Measurements from ENCODE around the gene EIF4A2. TPM values are rescaled to one million over a fixed set of nuclear protein-coding genes. Genes with fewer than 3 reads are reported as not detected.

EIF4A2 gene
- total and polyA plus RNA-seq, 9 of the 15 experiments (the other 6 are each of a cell fraction or from before 2014, with no cell fraction given): 307 to 754 (median 435) TPM

DNA sequence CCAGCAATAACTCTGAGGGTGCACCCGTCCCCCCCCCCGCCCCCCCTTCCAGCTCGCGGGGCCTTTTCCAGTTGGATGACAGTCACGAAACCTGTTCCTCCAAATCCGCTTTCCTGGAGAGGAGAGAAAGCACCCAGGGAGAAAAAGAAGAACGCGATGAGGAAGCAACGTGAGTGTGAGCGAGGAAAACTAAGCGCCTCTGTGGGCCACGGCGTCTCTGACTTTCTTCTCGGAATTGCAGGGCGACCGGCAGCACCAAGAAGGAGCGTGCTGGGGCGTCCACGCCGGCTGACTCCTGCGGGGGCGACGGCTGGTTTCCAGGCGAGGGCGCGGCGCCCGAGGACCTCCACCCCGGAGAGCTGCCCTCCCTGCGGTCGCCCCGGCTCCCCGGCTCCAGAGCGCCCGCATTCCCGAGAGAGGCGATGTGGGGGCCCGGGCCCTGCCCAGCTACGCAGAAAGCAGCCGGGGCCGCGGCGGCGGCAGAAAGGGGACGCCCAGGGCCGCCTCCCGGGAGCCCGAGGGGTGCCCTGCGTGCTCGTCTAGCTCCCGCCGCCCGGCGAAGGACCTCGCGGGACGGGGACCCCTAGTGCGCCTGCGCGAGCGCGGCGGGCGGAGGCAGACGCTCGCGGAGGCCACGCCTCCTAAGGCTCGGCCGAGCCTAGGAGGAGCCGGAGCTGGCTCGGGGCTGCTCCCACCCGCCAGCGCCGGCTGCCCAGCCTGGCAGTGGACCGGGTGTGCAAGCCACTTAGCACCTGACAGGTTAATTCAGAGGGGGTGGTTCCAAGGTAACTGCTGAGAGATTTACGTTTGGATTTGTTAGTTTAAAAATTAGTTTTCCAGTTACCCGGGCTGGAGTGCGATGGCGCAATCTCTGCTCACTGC, 43.8 kb downstream of the EIF4A2 start (continued):
- no peak for TF ChIP-seq STAG1 (CRISPR knock-in tag; IDR thresholded peaks at IDR 0.05; ENCODE audit: borderline replicate concordance)
- TF ChIP-seq ZNF668 (CRISPR knock-in tag; IDR thresholded peaks at IDR 0.05): no peak
- no peak for TF ChIP-seq ZBTB8A (IDR thresholded peaks at IDR 0.05; ENCODE audit: partially characterized antibody)
- TF ChIP-seq ZNF764 (CRISPR knock-in tag; IDR thresholded peaks at IDR 0.05; ENCODE audit: low read depth): no peak
- no peak for TF ChIP-seq ZNF217 (CRISPR knock-in tag; IDR thresholded peaks at IDR 0.05)
- peak; percentile 80 for TF ChIP-seq POLR2AphosphoS5 (IDR thresholded peaks at IDR 0.05; ENCODE audit: control insufficient read depth, insufficient read depth, low read depth, low read length)
- no peak for TF ChIP-seq ZNF76 (CRISPR knock-in tag; IDR thresholded peaks at IDR 0.05; ENCODE audit: borderline replicate concordance)
- peak; percentile 58 for TF ChIP-seq RBBP5 (IDR thresholded peaks at IDR 0.05; ENCODE audit: borderline replicate concordance, insufficient read depth, low read length, poor library complexity, severe bottlenecking)
- no peak for TF ChIP-seq ZNF830 (CRISPR knock-in tag; IDR thresholded peaks at IDR 0.05)
- TF ChIP-seq MCM5 (IDR thresholded peaks at IDR 0.05; ENCODE audit: low read depth): no peak
- TF ChIP-seq ZNF197 (CRISPR knock-in tag; IDR thresholded peaks at IDR 0.05; ENCODE audit: low read depth): no peak
- TF ChIP-seq MXI1 (IDR thresholded peaks at IDR 0.05; ENCODE audit: low read depth, low read length): no peak
- TF ChIP-seq, protein P1, sequence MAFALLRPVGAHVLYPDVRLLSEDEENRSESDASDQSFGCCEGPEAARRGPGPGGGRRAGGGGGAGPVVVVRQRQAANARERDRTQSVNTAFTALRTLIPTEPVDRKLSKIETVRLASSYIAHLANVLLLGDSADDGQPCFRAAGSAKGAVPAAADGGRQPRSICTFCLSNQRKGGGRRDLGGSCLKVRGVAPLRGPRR (CRISPR knock-in tag; IDR thresholded peaks at IDR 0.05): no peak
- no peak for TF ChIP-seq MBD2 (IDR thresholded peaks at IDR 0.05; ENCODE audit: borderline replicate concordance, low read depth)
- no peak for TF ChIP-seq KDM1A (IDR thresholded peaks at IDR 0.05)
- no peak; the same call in 1 of the 2 replicates for TF ChIP-seq ZFX (CRISPR knock-in tag; IDR thresholded peaks at IDR 0.05)
- TF ChIP-seq, protein P2, sequence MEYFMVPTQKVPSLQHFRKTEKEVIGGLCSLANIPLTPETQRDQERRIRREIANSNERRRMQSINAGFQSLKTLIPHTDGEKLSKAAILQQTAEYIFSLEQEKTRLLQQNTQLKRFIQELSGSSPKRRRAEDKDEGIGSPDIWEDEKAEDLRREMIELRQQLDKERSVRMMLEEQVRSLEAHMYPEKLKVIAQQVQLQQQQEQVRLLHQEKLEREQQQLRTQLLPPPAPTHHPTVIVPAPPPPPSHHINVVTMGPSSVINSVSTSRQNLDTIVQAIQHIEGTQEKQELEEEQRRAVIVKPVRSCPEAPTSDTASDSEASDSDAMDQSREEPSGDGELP (CRISPR knock-in tag; IDR thresholded peaks at IDR 0.05; ENCODE audit: borderline replicate concordance): no peak
- no peak for TF ChIP-seq MYBL2 (IDR thresholded peaks at IDR 0.05; ENCODE audit: low read depth)
- TF ChIP-seq MYBL2 (CRISPR knock-in tag; IDR thresholded peaks at IDR 0.05; ENCODE audit: borderline replicate concordance): no peak
- no peak for TF ChIP-seq U2AF2 (optimal IDR thresholded peaks at IDR 0.05; ENCODE audit: low read depth, low read length)
- TF ChIP-seq GABPB2 (CRISPR knock-in tag; conservative IDR thresholded peaks at IDR 0.05): no peak
- no peak for TF ChIP-seq BRCA1 (IDR thresholded peaks at IDR 0.05)
- TF ChIP-seq BRCA1 (CRISPR knock-in tag; IDR thresholded peaks at IDR 0.05): no peak
- no peak for TF ChIP-seq ZNF561 (CRISPR knock-in tag; conservative IDR thresholded peaks at IDR 0.05)
- TF ChIP-seq HLTF (IDR thresholded peaks at IDR 0.05): no peak
- peak; percentile 31 to 75; a peak in 3 of 4 replicates for TF ChIP-seq MAZ (CRISPR knock-in tag; conservative IDR thresholded peaks at IDR 0.05 in 1 of 2, IDR thresholded peaks at IDR 0.05 in 1 of 2)
- no peak for TF ChIP-seq ZNF75A (CRISPR knock-in tag; IDR thresholded peaks at IDR 0.05)
- TF ChIP-seq, protein P3, sequence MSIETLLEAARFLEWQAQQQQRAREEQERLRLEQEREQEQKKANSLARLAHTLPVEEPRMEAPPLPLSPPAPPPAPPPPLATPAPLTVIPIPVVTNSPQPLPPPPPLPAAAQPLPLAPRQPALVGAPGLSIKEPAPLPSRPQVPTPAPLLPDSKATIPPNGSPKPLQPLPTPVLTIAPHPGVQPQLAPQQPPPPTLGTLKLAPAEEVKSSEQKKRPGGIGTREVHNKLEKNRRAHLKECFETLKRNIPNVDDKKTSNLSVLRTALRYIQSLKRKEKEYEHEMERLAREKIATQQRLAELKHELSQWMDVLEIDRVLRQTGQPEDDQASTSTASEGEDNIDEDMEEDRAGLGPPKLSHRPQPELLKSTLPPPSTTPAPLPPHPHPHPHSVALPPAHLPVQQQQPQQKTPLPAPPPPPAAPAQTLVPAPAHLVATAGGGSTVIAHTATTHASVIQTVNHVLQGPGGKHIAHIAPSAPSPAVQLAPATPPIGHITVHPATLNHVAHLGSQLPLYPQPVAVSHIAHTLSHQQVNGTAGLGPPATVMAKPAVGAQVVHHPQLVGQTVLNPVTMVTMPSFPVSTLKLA (conservative IDR thresholded peaks at IDR 0.05): peak in 1 of 2 experiments; percentile 44; a peak in 1 of 4 replicates

All from K562 (cell line).